SK-N-SH treated with all-trans-retinoic acid at 6 μM for 48 hours (cell line): Measurements from ENCODE around the gene GRIK4.

Source experiments
- ARNTL ChIP-seq: fragments of 450-650 bp; formaldehyde crosslinking; IDR thresholded peaks from 2 replicates; pipeline ENCODE4 v1.5.0; 2020; ENCODE audit warnings: low read depth, mild to moderate bottlenecking, moderate library complexity, borderline replicate concordance
- ZC3H10 ChIP-seq: fragments of 250-450 bp; sonication (Bioruptor Pico); IDR thresholded peaks from 2 replicates; pipeline ENCODE4 v1.5.1; 2021; ENCODE audit warnings: mild to moderate bottlenecking, moderate library complexity

GRCh38 chr11:120882175-120882574, 370.6 kb downstream of the GRIK4 start:
- TF ChIP-seq ARNTL (CRISPR knock-in tag) (no peak), ZC3H10 (no peak)
